Retina (tissue), 1 donor: Measurements from ENCODE around the gene DST.

Experiments
- DNase-seq: peaks from one replicate; pipeline ENCODE4 v3.0.0-alpha.2; 2016

The DST gene

GRCh38 chr6:56430629-56431600 lies 211.8 kb downstream of the DST start:
- no peak for DNase-seq

- DNase-seq = peak; percentile 6
These were observed 218.1 kb downstream of the DST start for GRCh38 chr6:56424542-56425083.

- DNase-seq = no peak
These were observed 218.6 kb downstream of the DST start for GRCh38 chr6:56424064-56424463.

GRCh38 chr6:56420296-56420695 lies 222.4 kb downstream of the DST start:
- no peak for DNase-seq

GRCh38 chr6:56419191-56419590 lies 223.5 kb downstream of the DST start:
- no peak for DNase-seq

- DNase-seq = no peak
These were observed 224.9 kb downstream of the DST start for GRCh38 chr6:56417823-56418222.

- no peak for DNase-seq
These were observed 226.4 kb downstream of the DST start for GRCh38 chr6:56416247-56416646.

GRCh38 chr6:56408976-56409375 lies 233.7 kb downstream of the DST start:
- DNase-seq = no peak
